GM12864 (cell line): ENCODE results near the gene SEC22C.
"Not testable (repeated sequence)": the region's sequence is repeated elsewhere in the genome, so short reads cannot be mapped to it uniquely, and the experiment has no call there.

ENCODE experiments used
- DNase-seq: peaks from one replicate; pipeline ENCODE4 v3.0.0-alpha.2; 2011; ENCODE audit warnings: low read depth
- H3K4me3 ChIP-seq: 2 replicates; pipeline ENCODE4 v1.5.1; 2011; ENCODE audit warnings: mild to moderate bottlenecking, low read depth, low read length, control low read depth
- CTCF ChIP-seq: IDR thresholded peaks from 2 replicates; pipeline ENCODE4 v1.5.1; 2011; ENCODE audit warnings: low read depth, mild to moderate bottlenecking, moderate library complexity, low read length, control low read depth, inconsistent platforms; ENCODE audit errors: missing control alignments

Gene SEC22C

GRCh38 chr3:42605546-42606173, 23.9 kb upstream of the SEC22C start:
- TF ChIP-seq CTCF, result no peak
- DNase-seq, result no peak

GRCh38 chr3:42602961-42603360, 21.2 kb upstream of the SEC22C start:
- no peak overlapping the region for H3K4me3 ChIP-seq
- DNase-seq, result no peak
- no peak for TF ChIP-seq CTCF

More at GRCh38 chr3:42605546-42606173, 23.9 kb upstream of the SEC22C start:
- no peak overlapping the region for H3K4me3 ChIP-seq

- no peak for DNase-seq
- H3K4me3 ChIP-seq, result peak overlapping the region; percentile 80
- TF ChIP-seq CTCF, result peak; percentile 38
Measured at GRCh38 chr3:42601896-42602581, 20.3 kb upstream of the SEC22C start.

DNA sequence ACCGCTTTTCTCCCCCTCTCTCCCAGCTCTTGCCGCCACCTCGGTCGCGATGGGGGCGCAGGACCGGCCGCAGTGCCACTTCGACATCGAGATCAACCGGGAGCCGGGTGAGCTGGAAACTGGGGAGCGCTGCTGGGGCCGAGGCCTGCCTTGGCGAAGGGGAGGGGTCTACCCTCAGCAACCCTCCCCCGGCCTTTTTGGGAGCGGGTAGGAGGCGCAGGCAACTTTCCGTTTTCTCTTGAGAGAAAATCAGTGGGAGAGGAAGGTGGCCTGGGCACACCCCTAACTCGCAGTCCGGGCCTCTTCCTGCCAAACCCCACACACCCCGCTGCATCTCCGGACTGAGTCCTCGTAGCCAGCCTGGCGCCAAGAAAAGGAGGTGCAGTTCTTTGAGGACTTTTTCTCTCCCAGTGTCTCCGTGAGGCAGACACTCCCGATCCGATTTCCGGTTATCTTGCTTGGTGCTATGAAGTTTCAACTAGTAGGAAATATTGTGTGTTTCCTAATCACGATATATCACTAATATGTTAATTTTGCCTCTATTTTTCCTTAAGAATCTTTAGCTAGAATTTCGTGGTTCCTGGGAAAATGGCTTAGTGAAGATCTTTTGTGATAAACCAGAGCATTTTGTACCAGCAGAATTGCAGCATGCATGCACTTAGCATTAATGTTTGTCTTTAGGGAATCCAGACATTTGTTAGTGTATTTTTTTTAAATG, 19.4 kb upstream of the SEC22C start:
- peak overlapping the region; percentile 80 for H3K4me3 ChIP-seq
- DNase-seq, result no peak
- TF ChIP-seq CTCF, result no peak

DNA sequence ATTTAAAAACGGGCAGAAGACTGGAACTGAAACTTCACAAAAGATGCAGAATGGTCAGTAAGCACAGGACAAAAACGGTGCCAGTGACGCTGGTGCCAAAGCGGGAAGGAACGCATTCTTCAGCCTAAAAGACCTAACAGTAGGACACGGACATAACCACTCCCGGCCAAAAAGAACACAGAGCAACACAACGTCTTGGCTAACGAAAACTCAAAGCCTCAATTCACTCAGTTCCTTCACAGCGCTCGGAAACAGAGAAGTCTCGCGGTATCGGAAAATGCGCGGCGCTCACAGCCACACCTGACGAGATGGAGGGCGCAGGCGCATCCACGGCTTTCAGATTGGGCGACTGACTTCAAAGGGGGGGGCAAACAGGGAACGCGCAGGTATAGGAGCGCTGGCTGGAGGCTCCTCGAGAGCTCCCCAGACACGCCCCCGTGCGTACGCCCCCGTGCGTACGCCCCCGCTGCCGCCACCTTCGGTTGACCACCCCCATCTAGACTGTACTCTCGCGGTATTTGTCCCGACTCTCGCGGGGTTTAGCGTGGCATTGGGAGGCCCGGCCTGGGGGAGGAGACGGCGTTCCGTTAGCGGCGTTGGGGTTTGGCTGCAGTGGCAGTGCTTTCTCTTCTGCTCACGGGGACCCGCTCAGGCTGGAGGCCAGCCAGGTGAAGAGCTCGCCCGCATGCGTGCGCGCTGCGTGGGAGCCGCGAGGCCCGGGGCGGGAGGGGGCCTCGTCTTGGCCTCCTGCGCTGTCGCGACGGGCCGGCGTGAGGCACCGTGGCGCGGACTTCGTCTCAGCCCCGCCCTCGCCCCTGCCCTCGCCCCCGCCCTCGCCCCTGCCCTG, 18.6 kb upstream of the SEC22C start, which contains the start of gene NKTR:
Gene NKTR, plus strand, starts transcription at position 576 of the 847 bp plus-strand sequence. CDS start 321 bp downstream, outside the sequence.
- TF ChIP-seq CTCF, result no peak
- peak; percentile 98 for DNase-seq
- H3K4me3 ChIP-seq, result peak within 1 kb of the TSS; percentile 80

DNA sequence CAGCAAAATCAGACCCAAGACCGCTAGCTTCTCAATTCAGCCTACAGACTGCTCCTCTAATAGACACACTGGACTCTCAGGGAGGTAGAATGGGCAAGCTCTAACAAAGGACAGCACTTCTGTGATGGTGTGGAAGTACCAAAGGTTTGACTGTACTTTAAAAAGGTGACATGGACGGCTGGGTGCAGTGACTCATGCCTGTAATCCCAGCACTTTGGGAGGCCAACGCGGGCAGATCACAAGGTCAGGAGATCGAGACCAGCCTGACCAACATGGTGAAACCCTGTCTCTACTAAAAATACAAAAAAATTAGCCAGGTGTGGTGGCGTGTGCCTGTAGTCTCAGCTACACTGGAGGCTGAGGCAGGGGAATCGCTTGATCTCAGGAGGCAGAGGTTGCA, 15.3 kb upstream of the SEC22C start:
- peak overlapping the region; percentile 37 for H3K4me3 ChIP-seq

More for the DNA sequence above, 15.3 kb upstream of the SEC22C start:
- DNase-seq, result not testable (repeated sequence)
